Peyer's patch (tissue), 4 donors: ENCODE results near the gene WNT5A.

ENCODE experiments used
- CTCF ChIP-seq, 6 experiments: fragments of 450-650 bp in 4 of 6; fragments of 200-600 bp in 2 of 6; sonication (generic) in 1 of 6; IDR thresholded peaks; one replicate each; pipeline ENCODE4 v1.5.1; 2017 to 2019; ENCODE audit warnings: antibody characterized with exemption in 6 of 6, mild to moderate bottlenecking in 3 of 6, moderate library complexity in 1 of 6
- POLR2A ChIP-seq, 2 donors: fragments of 450-650 bp; IDR thresholded peaks; one replicate each; pipeline ENCODE4 v1.5.1; 2017; ENCODE audit warnings: antibody characterized with exemption in 2 of 2, mild to moderate bottlenecking in 2 of 2, moderate library complexity in 2 of 2

- TF ChIP-seq CTCF (IDR thresholded peaks at IDR 0.05) (no peak), POLR2A (IDR thresholded peaks at IDR 0.05) (no peak)
Observed at GRCh38 chr3:55500555-55501330, 13.6 kb upstream of the WNT5A start.
